K562 (cell line): ENCODE measurements around the gene LACTB. TPM values are rescaled to one million over a fixed set of nuclear protein-coding genes. Genes with fewer than 3 reads are reported as not detected.

Experiments
- ZNF592 ChIP-seq: fragments of 450-650 bp; IDR thresholded peaks from 2 replicates; pipeline ENCODE4 v1.6.1; 2017; ENCODE audit warnings: antibody characterized with exemption, mild to moderate bottlenecking
- polyA plus RNA-seq, 8 experiments: library from polyadenylated mRNA; depleted of rRNA in 4 of 8; stranded (reverse) in 5 of 8; unstranded in 3 of 8; fragments of >200 nt; fragmentation: Nextera tagmentation in 2 of 8; fragmentation: Illumina TruSeq in 1 of 8; extraction: Ambion mirVana in 2 of 8; extraction: Trizol in 1 of 8; gene quantifications; 2 replicates each; pipeline versions ENCODE4 v1.2.1 to v1.2.3, GENCODE V29; 2011 to 2014; ENCODE audit warnings: inconsistent platforms in 1 of 8, missing spikeins in 1 of 8
- total RNA-seq, 7 experiments: library from RNA; depleted of rRNA in 6 of 7; stranded (reverse); fragments of >200 nt in 6 of 7; fragmentation: Illumina TruSeq in 2 of 7; extraction: Trizol in 2 of 7; gene quantifications; 2 replicates each; pipeline versions ENCODE4 v1.2.1 to v1.2.3, GENCODE V29; 2011 to 2021; ENCODE audit warnings: low replicate concordance in 1 of 7
- TF ChIP-seq, protein P1 (sequence below), 2 experiments: fragments of 200-800 bp in 1 of 2; sonication (Bioruptor generic) in 1 of 2; sonication (generic) in 1 of 2; formaldehyde crosslinking in 1 of 2; IDR thresholded peaks in 1 of 2; conservative IDR thresholded peaks in 1 of 2; 2 replicates each; pipeline versions ENCODE4 v1.5.0 to v1.6.1; 2016 to 2020; ENCODE audit warnings: missing compliant biosample characterization in 1 of 2, missing genetic modification characterization in 1 of 2, missing genetic modification reagents in 1 of 2

Gene LACTB
- total and polyA plus RNA-seq, 9 of the 15 experiments (the other 6 are each of a cell fraction or from before 2014, with no cell fraction given): 3.1 to 15.5 (median 9.8) TPM

DNA sequence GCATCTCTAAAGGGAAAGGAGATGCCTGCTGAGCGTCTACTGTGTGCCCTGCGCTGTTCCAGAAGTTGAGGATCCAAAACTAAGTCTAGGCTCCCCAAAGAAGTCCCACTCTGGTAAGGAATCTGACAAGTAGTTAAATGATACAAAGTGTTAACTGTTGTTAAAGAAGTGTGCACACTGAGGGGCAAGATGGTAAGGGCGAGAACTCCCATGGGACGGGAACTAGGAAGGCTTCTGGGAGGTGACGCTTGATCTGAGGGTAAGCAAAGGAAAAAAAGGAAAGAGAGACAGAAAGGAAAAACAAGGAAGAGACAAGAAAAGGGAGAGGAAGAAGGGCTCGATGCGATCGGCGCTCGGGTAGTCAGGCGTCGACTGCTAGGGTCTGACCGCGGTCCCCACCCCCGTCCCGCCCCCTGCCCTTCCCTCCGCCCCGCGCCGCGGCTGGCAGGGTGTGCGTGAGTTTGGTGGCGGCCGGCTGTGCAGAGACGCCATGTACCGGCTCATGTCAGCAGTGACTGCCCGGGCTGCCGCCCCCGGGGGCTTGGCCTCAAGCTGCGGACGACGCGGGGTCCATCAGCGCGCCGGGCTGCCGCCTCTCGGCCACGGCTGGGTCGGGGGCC, at the start of gene LACTB (continued):
- TF ChIP-seq, protein P1, sequence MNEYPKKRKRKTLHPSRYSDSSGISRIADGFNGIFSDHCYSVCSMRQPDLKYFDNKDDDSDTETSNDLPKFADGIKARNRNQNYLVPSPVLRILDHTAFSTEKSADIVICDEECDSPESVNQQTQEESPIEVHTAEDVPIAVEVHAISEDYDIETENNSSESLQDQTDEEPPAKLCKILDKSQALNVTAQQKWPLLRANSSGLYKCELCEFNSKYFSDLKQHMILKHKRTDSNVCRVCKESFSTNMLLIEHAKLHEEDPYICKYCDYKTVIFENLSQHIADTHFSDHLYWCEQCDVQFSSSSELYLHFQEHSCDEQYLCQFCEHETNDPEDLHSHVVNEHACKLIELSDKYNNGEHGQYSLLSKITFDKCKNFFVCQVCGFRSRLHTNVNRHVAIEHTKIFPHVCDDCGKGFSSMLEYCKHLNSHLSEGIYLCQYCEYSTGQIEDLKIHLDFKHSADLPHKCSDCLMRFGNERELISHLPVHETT (CRISPR knock-in tag; conservative IDR thresholded peaks at IDR 0.05 in 1 of 2, IDR thresholded peaks at IDR 0.05 in 1 of 2): no peak
- TF ChIP-seq ZNF592: no peak
- TF ChIP-seq, all 486 proteins: peak for 77
